ENCODE measurements around the gene KCNK6. TPM values are rescaled to one million over a fixed set of nuclear protein-coding genes. Genes with fewer than 3 reads are reported as not detected.

KCNK6 gene
- total and polyA plus RNA-seq, 10 of the 15 experiments (the other 5 are each of a cell fraction or from before 2014, with no cell fraction given): 0.04 to 1.4 (median 1.1) TPM

DNA sequence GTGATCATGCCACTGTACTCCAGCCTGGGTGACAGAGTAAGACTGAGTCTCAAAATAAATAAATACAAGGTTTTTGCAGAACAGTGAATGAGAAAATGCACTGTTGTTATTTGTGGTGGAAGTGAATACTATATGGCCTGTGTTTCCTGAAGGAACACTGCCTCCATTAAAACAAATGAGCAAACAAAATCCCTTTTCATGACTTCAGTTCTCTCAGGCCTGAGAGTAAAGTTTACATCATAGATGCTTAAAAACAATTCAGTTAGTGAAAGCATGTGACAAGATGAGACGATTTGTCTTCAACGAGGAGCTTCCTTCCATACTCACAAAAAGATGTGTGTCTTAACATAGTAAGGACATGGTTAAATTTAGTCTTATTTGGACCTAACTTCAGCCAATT lies 40.9 kb upstream of the KCNK6 start:
- in situ Hi-C loops (cut with MboI) (no loop called here), intact Hi-C loops (cut with micrococcal nuclease; ENCODE audit: unreplicated experiment) (no loop called here)
- H3K36me3 ChIP-seq (ENCODE audit: control insufficient read depth in 2 of 2, insufficient read depth in 2 of 2, low read length in 1 of 2): no peaks in the 10 kb centered on the region
- no peak overlapping the region for H3K4me2 ChIP-seq (ENCODE audit: control insufficient read depth, insufficient read depth)
- H3K4me3 ChIP-seq: no peak overlapping the region
- no peak for DNase-seq (ENCODE audit: low read depth, low spot score)
- RAD21 ChIA-PET (ENCODE audit: unreplicated experiment): no interaction called here
- ATAC-seq: no peak
- CTCF ChIA-PET: interaction anchor here (1.0 kb wide), 1 partner anchor 44 kb away, joined by 3 read pairs; no protein-coding TSS in a partner anchor
- H3K9ac ChIP-seq (ENCODE audit: control insufficient read depth, insufficient read depth, low read length): no peak overlapping the region
- POLR2A ChIA-PET: no interaction called here
- 12% methylated on average over 2 of the region's 2 CpGs for WGBS (ENCODE audit: insufficient coverage, insufficient replicate concordance, low lambda C conversion rate, missing lambda C conversion rate)
- SMC1A ChIA-PET (ENCODE audit: uncharacterized antibody, unreplicated experiment): no interaction called here
- H3K27me3 ChIP-seq (replicated peaks in 1 of 2; ENCODE audit: control insufficient read depth in 2 of 2, insufficient read depth in 2 of 2, low read length in 1 of 2): no peaks in the 10 kb centered on the region; a peak in 1 of 4 replicates
- H3K27ac ChIP-seq (ENCODE audit: control insufficient read depth, insufficient read depth): no peak overlapping the region
- no peaks in the 10 kb centered on the region for H4K20me1 ChIP-seq (ENCODE audit: control insufficient read depth, insufficient read depth)
- no peaks in the 10 kb centered on the region for H3K79me2 ChIP-seq (ENCODE audit: control insufficient read depth, insufficient read depth, low read length)
- BruUV-seq (replicated peaks): no TSS peak
- FAIRE-seq: no peak
- no peaks in the 10 kb centered on the region for H3K4me1 ChIP-seq (ENCODE audit: control insufficient read depth, insufficient read depth, low read length)
- H3K9me3 ChIP-seq (replicated peaks; ENCODE audit: control insufficient read depth, insufficient read depth, low read length): no peaks in the 10 kb centered on the region
- no peak overlapping the region for H2AFZ ChIP-seq (ENCODE audit: control insufficient read depth, low read depth, low read length)
- no peak for TF ChIP-seq KAT2A (conservative IDR thresholded peaks at IDR 0.05; ENCODE audit: control insufficient read depth, low read depth, low read length)
- TF ChIP-seq NFXL1 (IDR thresholded peaks at IDR 0.05; ENCODE audit: borderline replicate concordance): no peak
- TF ChIP-seq ZNF622 (IDR thresholded peaks at IDR 0.05): no peak
- no peak for TF ChIP-seq ZBED1 (IDR thresholded peaks at IDR 0.05; ENCODE audit: borderline replicate concordance)
- TF ChIP-seq PML (IDR thresholded peaks at IDR 0.05; ENCODE audit: low read length): no peak
- TF ChIP-seq SPI1 (IDR thresholded peaks at IDR 0.05; ENCODE audit: borderline replicate concordance, insufficient read depth, low read depth, low read length): no peak
- TF ChIP-seq CREB1 (IDR thresholded peaks at IDR 0.05; ENCODE audit: low read depth): no peak
- TF ChIP-seq, protein P1, sequence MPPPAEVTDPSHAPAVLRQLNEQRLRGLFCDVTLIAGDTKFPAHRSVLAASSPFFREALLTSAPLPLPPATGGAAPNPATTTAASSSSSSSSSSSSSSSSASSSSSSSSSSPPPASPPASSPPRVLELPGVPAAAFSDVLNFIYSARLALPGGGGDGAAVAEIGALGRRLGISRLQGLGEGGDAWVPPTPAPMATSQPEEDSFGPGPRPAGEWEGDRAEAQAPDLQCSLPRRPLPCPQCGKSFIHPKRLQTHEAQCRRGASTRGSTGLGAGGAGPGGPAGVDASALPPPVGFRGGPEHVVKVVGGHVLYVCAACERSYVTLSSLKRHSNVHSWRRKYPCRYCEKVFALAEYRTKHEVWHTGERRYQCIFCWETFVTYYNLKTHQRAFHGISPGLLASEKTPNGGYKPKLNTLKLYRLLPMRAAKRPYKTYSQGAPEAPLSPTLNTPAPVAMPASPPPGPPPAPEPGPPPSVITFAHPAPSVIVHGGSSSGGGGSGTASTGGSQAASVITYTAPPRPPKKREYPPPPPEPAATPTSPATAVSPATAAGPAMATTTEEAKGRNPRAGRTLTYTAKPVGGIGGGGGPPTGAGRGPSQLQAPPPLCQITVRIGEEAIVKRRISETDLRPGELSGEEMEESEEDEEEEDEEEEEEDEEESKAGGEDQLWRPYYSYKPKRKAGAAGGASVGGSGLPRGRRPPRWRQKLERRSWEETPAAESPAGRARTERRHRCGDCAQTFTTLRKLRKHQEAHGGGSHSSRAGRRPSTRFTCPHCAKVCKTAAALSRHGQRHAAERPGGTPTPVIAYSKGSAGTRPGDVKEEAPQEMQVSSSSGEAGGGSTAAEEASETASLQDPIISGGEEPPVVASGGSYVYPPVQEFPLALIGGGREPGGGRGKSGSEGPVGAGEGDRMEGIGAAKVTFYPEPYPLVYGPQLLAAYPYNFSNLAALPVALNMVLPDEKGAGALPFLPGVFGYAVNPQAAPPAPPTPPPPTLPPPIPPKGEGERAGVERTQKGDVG (CRISPR knock-in tag; IDR thresholded peaks at IDR 0.05): no peak
- TF ChIP-seq, protein P2, sequence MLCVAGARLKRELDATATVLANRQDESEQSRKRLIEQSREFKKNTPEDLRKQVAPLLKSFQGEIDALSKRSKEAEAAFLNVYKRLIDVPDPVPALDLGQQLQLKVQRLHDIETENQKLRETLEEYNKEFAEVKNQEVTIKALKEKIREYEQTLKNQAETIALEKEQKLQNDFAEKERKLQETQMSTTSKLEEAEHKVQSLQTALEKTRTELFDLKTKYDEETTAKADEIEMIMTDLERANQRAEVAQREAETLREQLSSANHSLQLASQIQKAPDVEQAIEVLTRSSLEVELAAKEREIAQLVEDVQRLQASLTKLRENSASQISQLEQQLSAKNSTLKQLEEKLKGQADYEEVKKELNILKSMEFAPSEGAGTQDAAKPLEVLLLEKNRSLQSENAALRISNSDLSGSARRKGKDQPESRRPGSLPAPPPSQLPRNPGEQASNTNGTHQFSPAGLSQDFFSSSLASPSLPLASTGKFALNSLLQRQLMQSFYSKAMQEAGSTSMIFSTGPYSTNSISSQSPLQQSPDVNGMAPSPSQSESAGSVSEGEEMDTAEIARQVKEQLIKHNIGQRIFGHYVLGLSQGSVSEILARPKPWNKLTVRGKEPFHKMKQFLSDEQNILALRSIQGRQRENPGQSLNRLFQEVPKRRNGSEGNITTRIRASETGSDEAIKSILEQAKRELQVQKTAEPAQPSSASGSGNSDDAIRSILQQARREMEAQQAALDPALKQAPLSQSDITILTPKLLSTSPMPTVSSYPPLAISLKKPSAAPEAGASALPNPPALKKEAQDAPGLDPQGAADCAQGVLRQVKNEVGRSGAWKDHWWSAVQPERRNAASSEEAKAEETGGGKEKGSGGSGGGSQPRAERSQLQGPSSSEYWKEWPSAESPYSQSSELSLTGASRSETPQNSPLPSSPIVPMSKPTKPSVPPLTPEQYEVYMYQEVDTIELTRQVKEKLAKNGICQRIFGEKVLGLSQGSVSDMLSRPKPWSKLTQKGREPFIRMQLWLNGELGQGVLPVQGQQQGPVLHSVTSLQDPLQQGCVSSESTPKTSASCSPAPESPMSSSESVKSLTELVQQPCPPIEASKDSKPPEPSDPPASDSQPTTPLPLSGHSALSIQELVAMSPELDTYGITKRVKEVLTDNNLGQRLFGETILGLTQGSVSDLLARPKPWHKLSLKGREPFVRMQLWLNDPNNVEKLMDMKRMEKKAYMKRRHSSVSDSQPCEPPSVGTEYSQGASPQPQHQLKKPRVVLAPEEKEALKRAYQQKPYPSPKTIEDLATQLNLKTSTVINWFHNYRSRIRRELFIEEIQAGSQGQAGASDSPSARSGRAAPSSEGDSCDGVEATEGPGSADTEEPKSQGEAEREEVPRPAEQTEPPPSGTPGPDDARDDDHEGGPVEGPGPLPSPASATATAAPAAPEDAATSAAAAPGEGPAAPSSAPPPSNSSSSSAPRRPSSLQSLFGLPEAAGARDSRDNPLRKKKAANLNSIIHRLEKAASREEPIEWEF (IDR thresholded peaks at IDR 0.05; ENCODE audit: insufficient replicate concordance, low read depth, low read length): no peak
- TF ChIP-seq, protein P3, sequence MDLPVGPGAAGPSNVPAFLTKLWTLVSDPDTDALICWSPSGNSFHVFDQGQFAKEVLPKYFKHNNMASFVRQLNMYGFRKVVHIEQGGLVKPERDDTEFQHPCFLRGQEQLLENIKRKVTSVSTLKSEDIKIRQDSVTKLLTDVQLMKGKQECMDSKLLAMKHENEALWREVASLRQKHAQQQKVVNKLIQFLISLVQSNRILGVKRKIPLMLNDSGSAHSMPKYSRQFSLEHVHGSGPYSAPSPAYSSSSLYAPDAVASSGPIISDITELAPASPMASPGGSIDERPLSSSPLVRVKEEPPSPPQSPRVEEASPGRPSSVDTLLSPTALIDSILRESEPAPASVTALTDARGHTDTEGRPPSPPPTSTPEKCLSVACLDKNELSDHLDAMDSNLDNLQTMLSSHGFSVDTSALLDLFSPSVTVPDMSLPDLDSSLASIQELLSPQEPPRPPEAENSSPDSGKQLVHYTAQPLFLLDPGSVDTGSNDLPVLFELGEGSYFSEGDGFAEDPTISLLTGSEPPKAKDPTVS (IDR thresholded peaks at IDR 0.05; ENCODE audit: low read depth, low read length): no peak
- no peak for TF ChIP-seq SREBF1 (IDR thresholded peaks at IDR 0.05; ENCODE audit: low read length)
- no peak for TF ChIP-seq POLR2AphosphoS5 (IDR thresholded peaks at IDR 0.05; ENCODE audit: low read length)
- TF ChIP-seq, protein P4, sequence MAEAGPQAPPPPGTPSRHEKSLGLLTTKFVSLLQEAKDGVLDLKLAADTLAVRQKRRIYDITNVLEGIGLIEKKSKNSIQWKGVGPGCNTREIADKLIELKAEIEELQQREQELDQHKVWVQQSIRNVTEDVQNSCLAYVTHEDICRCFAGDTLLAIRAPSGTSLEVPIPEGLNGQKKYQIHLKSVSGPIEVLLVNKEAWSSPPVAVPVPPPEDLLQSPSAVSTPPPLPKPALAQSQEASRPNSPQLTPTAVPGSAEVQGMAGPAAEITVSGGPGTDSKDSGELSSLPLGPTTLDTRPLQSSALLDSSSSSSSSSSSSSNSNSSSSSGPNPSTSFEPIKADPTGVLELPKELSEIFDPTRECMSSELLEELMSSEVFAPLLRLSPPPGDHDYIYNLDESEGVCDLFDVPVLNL (IDR thresholded peaks at IDR 0.05; ENCODE audit: low read depth, low read length): no peak
